ENCODE measurements around the gene TM4SF20. TPM values are rescaled to one million over a fixed set of nuclear protein-coding genes. Genes with fewer than 3 reads are reported as not detected.
"Not testable (repeated sequence)": the region's sequence is repeated elsewhere in the genome, so short reads cannot be mapped to it uniquely, and the experiment has no call there.

Gene TM4SF20
- total and polyA plus RNA-seq, 4 donors = not detected

- no peak overlapping the region for H3K9ac ChIP-seq (ENCODE audit: low read depth in 1 of 2, low read length in 2 of 2)
- 74% methylated on average over 3 of the region's 3 CpGs for WGBS
- peaks cover 0 to 2% (median under 1%) of the 10 kb centered on the region in 4 donors for H3K36me3 ChIP-seq (ENCODE audit: control insufficient read depth in 4 of 4, insufficient read depth in 3 of 4, low read depth in 1 of 4, low read length in 3 of 4)
- TF ChIP-seq RXRA (IDR thresholded peaks at IDR 0.05) (no peak), JUND (IDR thresholded peaks at IDR 0.05) (no peak), CTCF (IDR thresholded peaks at IDR 0.05; ENCODE audit: low read depth, low read length, missing input control) (no peak), NR2F2 (IDR thresholded peaks at IDR 0.05) (no peak), SP1 (IDR thresholded peaks at IDR 0.05) (no peak), EGR1 (IDR thresholded peaks at IDR 0.05; ENCODE audit: low read depth in 2 of 2) (no peak)
- TF ChIP-seq, protein P1, sequence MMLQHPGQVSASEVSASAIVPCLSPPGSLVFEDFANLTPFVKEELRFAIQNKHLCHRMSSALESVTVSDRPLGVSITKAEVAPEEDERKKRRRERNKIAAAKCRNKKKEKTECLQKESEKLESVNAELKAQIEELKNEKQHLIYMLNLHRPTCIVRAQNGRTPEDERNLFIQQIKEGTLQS (IDR thresholded peaks at IDR 0.05) = no peak
- TF ChIP-seq, protein P2, sequence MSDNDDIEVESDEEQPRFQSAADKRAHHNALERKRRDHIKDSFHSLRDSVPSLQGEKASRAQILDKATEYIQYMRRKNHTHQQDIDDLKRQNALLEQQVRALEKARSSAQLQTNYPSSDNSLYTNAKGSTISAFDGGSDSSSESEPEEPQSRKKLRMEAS (IDR thresholded peaks at IDR 0.05) = no peak
- DNase-seq (ENCODE audit: low spot score) = no peak
- no peaks in the 10 kb centered on the region for H3K4me1 ChIP-seq (ENCODE audit: control insufficient read depth in 4 of 4, insufficient read depth in 4 of 4, low read length in 3 of 4)
- H3K4me3 ChIP-seq (ENCODE audit: low read depth in 1 of 3, low read length in 3 of 3) = no peak overlapping the region
- H3K27me3 ChIP-seq (ENCODE audit: control insufficient read depth in 4 of 4, insufficient read depth in 4 of 4, low read length in 3 of 4) = no peaks in the 10 kb centered on the region
- H3K27ac ChIP-seq (ENCODE audit: low read depth in 1 of 2, low read length in 2 of 2) = no peak overlapping the region
- no peaks in the 10 kb centered on the region for H3K9me3 ChIP-seq (ENCODE audit: control insufficient read depth in 4 of 4, low read length in 3 of 4)
These were observed 13.3 kb downstream of the TM4SF20 start for GRCh38 chr2:227365833-227366232.

GRCh38 chr2:227364585-227365263, 14.4 kb downstream of the TM4SF20 start:
- H3K9ac ChIP-seq (ENCODE audit: low read depth in 1 of 2, low read length in 2 of 2); H3K4me3 ChIP-seq (ENCODE audit: low read depth in 1 of 3, low read length in 3 of 3); DNase-seq (ENCODE audit: low spot score); H3K27me3 ChIP-seq (ENCODE audit: control insufficient read depth in 4 of 4, insufficient read depth in 4 of 4, low read length in 3 of 4); H3K27ac ChIP-seq (ENCODE audit: low read depth in 1 of 2, low read length in 2 of 2); H3K4me1 ChIP-seq (ENCODE audit: control insufficient read depth in 4 of 4, insufficient read depth in 4 of 4, low read length in 3 of 4); H3K9me3 ChIP-seq (ENCODE audit: control insufficient read depth in 4 of 4, low read length in 3 of 4): not testable (repeated sequence)
- 96% methylated on average over 11 of the region's 11 CpGs for WGBS
- peaks cover 0 to 11% (median 3%) of the 10 kb centered on the region in 4 donors for H3K36me3 ChIP-seq (ENCODE audit: control insufficient read depth in 4 of 4, insufficient read depth in 3 of 4, low read depth in 1 of 4, low read length in 3 of 4)

- no peak for DNase-seq (ENCODE audit: low spot score)
- Histone ChIP-seq H3K9me3 (ENCODE audit: control insufficient read depth in 4 of 4, low read length in 3 of 4) (no peaks in the 10 kb centered on the region), H3K27ac (ENCODE audit: low read depth in 1 of 2, low read length in 2 of 2) (no peak overlapping the region), H3K36me3 (ENCODE audit: control insufficient read depth in 4 of 4, insufficient read depth in 3 of 4, low read depth in 1 of 4, low read length in 3 of 4) (peaks cover 0 to 14% (median 10%) of the 10 kb centered on the region in 4 donors), H3K9ac (ENCODE audit: low read depth in 1 of 2, low read length in 2 of 2) (no peak overlapping the region), H3K4me1 (ENCODE audit: control insufficient read depth in 4 of 4, insufficient read depth in 4 of 4, low read length in 3 of 4) (no peaks in the 10 kb centered on the region), H3K4me3 (ENCODE audit: low read depth in 1 of 3, low read length in 3 of 3) (no peak overlapping the region), H3K27me3 (ENCODE audit: control insufficient read depth in 4 of 4, insufficient read depth in 4 of 4, low read length in 3 of 4) (no peaks in the 10 kb centered on the region)
- WGBS = 96% methylated on average over 6 of the region's 6 CpGs
- TF ChIP-seq HNF4G (IDR thresholded peaks at IDR 0.05) = no peak
- TF ChIP-seq RAD21 (IDR thresholded peaks at IDR 0.05) = peak; percentile 15 to 36
These were observed 15.3 kb downstream of the TM4SF20 start for GRCh38 chr2:227363756-227364155.

DNA sequence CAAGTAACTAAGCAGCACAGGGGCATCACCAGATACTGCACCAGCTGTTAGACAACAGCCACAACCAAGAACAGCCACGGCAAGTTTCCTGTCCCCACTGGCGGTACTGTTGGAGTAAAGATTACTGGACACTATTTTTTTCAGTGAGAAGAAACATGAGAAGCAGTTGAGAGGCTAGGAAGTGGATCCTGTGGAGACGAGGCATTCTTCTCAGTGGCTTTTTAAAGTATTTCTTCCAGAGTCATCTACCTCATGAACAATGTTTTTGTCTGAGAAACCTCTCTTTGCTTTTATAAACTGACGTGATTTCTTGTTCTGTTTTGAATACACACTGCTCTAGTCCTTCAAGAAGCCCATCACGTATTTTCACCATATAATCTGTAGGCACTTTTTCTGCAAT, 18.8 kb downstream of the TM4SF20 start:
- no peak for DNase-seq (ENCODE audit: low spot score)
- no peak overlapping the region for H3K9ac ChIP-seq (ENCODE audit: low read depth in 1 of 2, low read length in 2 of 2)
- no peaks in the 10 kb centered on the region for H3K27me3 ChIP-seq (ENCODE audit: control insufficient read depth in 4 of 4, insufficient read depth in 4 of 4, low read length in 3 of 4)
- 79% methylated on average over 5 of the region's 5 CpGs for WGBS
- H3K4me3 ChIP-seq (ENCODE audit: low read depth in 1 of 3, low read length in 3 of 3) = no peak overlapping the region
- H3K9me3 ChIP-seq (ENCODE audit: control insufficient read depth in 4 of 4, low read length in 3 of 4) = no peaks in the 10 kb centered on the region
- H3K27ac ChIP-seq (ENCODE audit: low read depth in 1 of 2, low read length in 2 of 2) = no peak overlapping the region
- H3K36me3 ChIP-seq (ENCODE audit: control insufficient read depth in 4 of 4, insufficient read depth in 3 of 4, low read depth in 1 of 4, low read length in 3 of 4) = peaks cover 9 to 38% (median 28%) of the 10 kb centered on the region in 4 donors
- H3K4me1 ChIP-seq (ENCODE audit: control insufficient read depth in 4 of 4, insufficient read depth in 4 of 4, low read length in 3 of 4) = no peaks in the 10 kb centered on the region
- TF ChIP-seq EGR1 (IDR thresholded peaks at IDR 0.05; ENCODE audit: low read depth in 2 of 2) = no peak
- TF ChIP-seq FOXA2 (IDR thresholded peaks at IDR 0.05) = no peak
- no peak for TF ChIP-seq YY1 (IDR thresholded peaks at IDR 0.05)
- TF ChIP-seq, protein P1 (IDR thresholded peaks at IDR 0.05) = no peak
- no peak for TF ChIP-seq GABPA (IDR thresholded peaks at IDR 0.05 in 1 of 2, conservative IDR thresholded peaks at IDR 0.05 in 1 of 2)
- no peak for TF ChIP-seq REST (IDR thresholded peaks at IDR 0.05)
- no peak for TF ChIP-seq JUND (IDR thresholded peaks at IDR 0.05)
- no peak for TF ChIP-seq FOXA1 (IDR thresholded peaks at IDR 0.05)
- TF ChIP-seq HNF4G (IDR thresholded peaks at IDR 0.05) = no peak
